ENCODE measurements around the gene FXR2.

FXR2 gene

DNA sequence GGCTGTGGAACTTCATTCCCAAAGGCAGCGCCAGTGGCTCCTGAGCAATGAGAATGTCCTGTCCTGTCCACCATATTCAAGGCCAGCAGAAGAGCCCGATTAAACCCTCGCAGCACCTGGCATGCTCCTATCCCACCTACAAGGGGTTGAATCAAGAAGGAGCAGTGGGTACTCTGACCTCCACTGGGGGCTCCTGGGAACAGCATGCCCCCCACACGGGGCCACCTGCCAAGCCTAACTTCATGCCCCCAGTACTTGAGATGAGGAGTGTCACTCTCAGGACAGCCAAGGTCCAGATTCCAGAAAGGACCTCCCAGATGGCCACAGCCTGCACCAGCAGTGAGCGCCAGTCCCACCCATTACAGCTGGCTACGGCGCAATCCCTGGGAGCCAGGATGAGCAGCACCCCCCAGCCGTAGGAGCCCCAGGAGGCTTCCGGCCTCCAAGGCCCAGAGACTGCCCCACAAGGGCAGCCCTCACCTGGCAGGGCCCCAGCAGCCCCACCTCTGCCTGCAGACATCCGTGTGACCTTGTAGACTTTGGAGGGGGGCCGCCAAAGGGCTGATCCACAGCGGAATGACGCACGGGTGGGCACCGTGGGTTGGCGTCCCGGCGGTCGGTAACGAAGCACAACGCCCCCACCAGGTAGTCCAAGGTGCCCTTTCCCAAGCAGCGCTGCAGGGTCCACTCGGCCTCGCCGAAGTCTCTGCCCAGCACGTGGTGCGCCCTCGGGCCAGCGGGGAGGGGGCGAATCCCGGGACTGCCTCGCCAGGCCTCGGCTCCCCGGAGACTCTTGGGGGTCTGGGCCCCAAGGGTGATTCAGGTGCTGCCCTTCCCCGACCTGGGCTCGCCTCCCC lies 32.1 kb downstream of the FXR2 start:
- no peak for DNase-seq (ENCODE audit: low read depth)
- TF ChIP-seq CTCF (conservative IDR thresholded peaks at IDR 0.05; ENCODE audit: control insufficient read depth, insufficient read depth, low read depth, low read length), result no peak
- H3K4me3 ChIP-seq (ENCODE audit: control insufficient read depth, low read depth, low read length), result no peak overlapping the region

- H3K4me3 ChIP-seq (ENCODE audit: control insufficient read depth, low read depth, low read length), result no peak overlapping the region
- no peak for DNase-seq (ENCODE audit: low read depth)
- no peak for TF ChIP-seq CTCF (conservative IDR thresholded peaks at IDR 0.05; ENCODE audit: control insufficient read depth, insufficient read depth, low read depth, low read length)
Measured at GRCh38 chr17:7580604-7581575, 33.8 kb downstream of the FXR2 start.

DNA sequence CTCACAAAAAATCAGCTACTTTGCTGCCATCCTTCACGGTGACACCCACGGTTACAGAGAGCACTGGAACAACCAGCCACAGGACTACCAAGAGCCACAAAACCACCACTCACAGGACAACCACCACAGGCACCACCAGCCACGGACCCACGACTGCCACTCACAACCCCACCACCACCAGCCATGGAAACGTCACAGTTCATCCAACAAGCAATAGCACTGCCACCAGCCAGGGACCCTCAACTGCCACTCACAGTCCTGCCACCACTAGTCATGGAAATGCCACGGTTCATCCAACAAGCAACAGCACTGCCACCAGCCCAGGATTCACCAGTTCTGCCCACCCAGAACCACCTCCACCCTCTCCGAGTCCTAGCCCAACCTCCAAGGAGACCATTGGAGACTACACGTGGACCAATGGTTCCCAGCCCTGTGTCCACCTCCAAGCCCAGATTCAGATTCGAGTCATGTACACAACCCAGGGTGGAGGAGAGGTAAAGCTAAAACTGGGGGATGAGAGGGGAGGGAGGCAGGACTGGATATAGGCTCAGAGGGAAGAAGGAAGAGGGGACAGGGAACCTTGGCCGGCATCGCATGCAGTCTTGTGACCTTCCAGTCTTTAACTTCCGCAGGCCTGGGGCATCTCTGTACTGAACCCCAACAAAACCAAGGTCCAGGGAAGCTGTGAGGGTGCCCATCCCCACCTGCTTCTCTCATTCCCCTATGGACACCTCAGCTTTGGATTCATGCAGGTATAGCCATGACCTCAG lies 34.7 kb downstream of the FXR2 start:
- no peak for TF ChIP-seq CTCF (conservative IDR thresholded peaks at IDR 0.05; ENCODE audit: control insufficient read depth, insufficient read depth, low read depth, low read length)
- peak overlapping the region; percentile 25 for H3K4me3 ChIP-seq (ENCODE audit: control insufficient read depth, low read depth, low read length)
- DNase-seq (ENCODE audit: low read depth), result no peak

DNA sequence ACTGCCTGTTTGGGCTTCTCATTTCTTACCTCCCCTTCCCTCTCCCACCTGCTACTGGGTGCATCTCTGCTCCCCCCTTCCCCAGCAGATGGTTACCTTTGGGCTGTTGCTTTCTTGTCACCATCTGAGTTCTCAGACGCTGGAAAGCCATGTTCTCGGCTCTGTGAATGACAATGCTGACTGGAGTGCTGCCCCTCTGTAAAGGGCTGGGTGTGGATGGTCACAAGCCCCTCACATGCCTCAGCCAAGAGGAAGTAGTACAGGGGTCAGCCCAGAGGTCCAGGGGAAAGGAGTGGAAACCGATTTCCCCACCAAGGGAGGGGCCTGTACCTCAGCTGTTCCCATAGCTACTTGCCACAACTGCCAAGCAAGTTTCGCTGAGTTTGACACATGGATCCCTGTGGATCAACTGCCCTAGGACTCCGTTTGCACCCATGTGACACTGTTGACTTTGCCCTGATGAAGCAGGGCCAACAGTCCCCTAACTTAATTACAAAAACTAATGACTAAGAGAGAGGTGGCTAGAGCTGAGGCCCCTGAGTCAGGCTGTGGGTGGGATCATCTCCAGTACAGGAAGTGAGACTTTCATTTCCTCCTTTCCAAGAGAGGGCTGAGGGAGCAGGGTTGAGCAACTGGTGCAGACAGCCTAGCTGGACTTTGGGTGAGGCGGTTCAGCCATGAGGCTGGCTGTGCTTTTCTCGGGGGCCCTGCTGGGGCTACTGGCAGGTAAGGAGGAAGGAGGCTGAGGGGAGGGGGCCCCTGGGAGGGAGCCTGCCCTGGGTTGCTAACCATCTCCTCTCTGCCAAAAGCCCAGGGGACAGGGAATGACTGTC lies 35.5 kb downstream of the FXR2 start, which contains the start of gene CD68:
Gene CD68, plus strand, starts transcription at position 638 of the 833 bp plus-strand sequence. Its CDS starts 40 bp downstream, at position 678.
- no peak for TF ChIP-seq CTCF (conservative IDR thresholded peaks at IDR 0.05; ENCODE audit: control insufficient read depth, insufficient read depth, low read depth, low read length)
- H3K4me3 ChIP-seq (ENCODE audit: control insufficient read depth, low read depth, low read length), result peak within 1 kb of the TSS; percentile 25
- peak; percentile 98 for DNase-seq (ENCODE audit: low read depth)

DNA sequence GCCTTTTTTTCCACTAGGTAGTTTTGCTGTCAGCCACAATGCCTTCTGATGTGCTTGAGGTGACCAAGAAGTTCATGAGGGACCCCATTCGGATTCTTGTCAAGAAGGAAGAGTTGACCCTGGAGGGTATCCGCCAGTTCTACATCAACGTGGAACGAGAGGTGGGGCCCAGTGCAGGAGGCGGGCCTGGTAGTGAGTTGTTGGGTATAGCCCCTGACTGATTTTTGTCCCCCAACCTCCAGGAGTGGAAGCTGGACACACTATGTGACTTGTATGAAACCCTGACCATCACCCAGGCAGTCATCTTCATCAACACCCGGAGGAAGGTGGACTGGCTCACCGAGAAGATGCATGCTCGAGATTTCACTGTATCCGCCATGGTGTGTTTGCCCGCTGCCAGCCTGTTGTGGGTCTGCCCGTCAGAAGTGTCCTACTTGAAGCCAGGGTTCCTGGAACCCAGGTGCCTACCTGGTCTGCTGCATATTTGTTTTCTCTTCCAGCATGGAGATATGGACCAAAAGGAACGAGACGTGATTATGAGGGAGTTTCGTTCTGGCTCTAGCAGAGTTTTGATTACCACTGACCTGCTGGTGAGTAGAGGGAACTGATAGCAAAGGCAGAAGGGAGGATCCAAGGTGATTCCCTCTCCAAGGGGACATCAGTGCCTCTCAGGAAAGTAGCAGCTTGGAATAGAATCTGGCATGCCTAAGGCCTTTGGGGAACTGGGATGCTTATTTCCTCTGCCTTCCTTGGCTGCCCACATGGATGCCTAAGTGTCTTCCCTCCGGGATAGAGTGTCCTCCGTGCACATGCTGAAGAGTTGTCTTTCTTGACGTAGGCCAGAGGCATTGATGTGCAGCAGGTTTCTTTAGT lies 37.1 kb downstream of the FXR2 start:
- no peak for DNase-seq (ENCODE audit: low read depth)

More for the DNA sequence above, 37.1 kb downstream of the FXR2 start:
- no peak overlapping the region for H3K4me3 ChIP-seq (ENCODE audit: control insufficient read depth, low read depth, low read length)
- TF ChIP-seq CTCF (conservative IDR thresholded peaks at IDR 0.05; ENCODE audit: control insufficient read depth, insufficient read depth, low read depth, low read length), result no peak

Measured in fibroblast of mammary gland (primary cell).